Hepatocyte (in vitro differentiated cells): ENCODE data around the gene SOX13. TPM values are rescaled to one million over a fixed set of nuclear protein-coding genes. Genes with fewer than 3 reads are reported as not detected.

Experiments
- DNase-seq: peaks from one replicate; pipeline ENCODE4 v3.0.0-alpha.2; 2016; ENCODE audit warnings: low spot score
- H2AFZ ChIP-seq: fragments of 200-600 bp; sonication (generic); 2 replicates; pipeline ENCODE4 v1.6.0; 2016; ENCODE audit warnings: antibody characterized with exemption, mild to moderate bottlenecking
- H3K27ac ChIP-seq: fragments of 200-600 bp; sonication (generic); 2 replicates; pipeline ENCODE4 v1.5.1; 2016; ENCODE audit warnings: mild to moderate bottlenecking
- H3K27me3 ChIP-seq: fragments of 200-600 bp; sonication (generic); 2 replicates; pipeline ENCODE4 v1.6.1; 2016
- H3K36me3 ChIP-seq: fragments of 200-600 bp; sonication (generic); replicated peaks from 2 replicates; pipeline ENCODE4 v1.5.1; 2016; ENCODE audit warnings: low read depth; ENCODE audit not compliant: insufficient read depth
- H3K4me1 ChIP-seq: fragments of 200-600 bp; sonication (generic); 2 replicates; pipeline ENCODE4 v1.5.1; 2016; ENCODE audit warnings: mild to moderate bottlenecking, moderate library complexity; ENCODE audit not compliant: insufficient read depth
- H3K4me2 ChIP-seq: fragments of 200-600 bp; sonication (generic); 2 replicates; pipeline ENCODE4 v1.6.0; 2016
- H3K4me3 ChIP-seq: fragments of 200-600 bp; sonication (generic); 2 replicates; pipeline ENCODE4 v1.5.1; 2016; ENCODE audit warnings: mild to moderate bottlenecking
- H3K79me2 ChIP-seq: fragments of 200-600 bp; sonication (generic); 2 replicates; pipeline ENCODE4 v1.6.0; 2017; ENCODE audit warnings: mild to moderate bottlenecking
- H3K9me2 ChIP-seq: fragments of 200-600 bp; sonication (generic); replicated peaks from 2 replicates; pipeline ENCODE4 v1.6.0; 2017; ENCODE audit warnings: mild to moderate bottlenecking; ENCODE audit not compliant: insufficient read depth
- H3K9me3 ChIP-seq: fragments of 200-600 bp; sonication (generic); 2 replicates; pipeline ENCODE4 v1.5.1; 2016; ENCODE audit warnings: low read depth, mild to moderate bottlenecking
- H4K20me1 ChIP-seq: fragments of 200-600 bp; sonication (generic); 2 replicates; pipeline ENCODE4 v1.6.0; 2016; ENCODE audit warnings: mild to moderate bottlenecking; ENCODE audit not compliant: insufficient read depth, poor library complexity, severe bottlenecking
- CTCF ChIP-seq: fragments of 200-600 bp; sonication (generic); IDR thresholded peaks from 2 replicates; pipeline ENCODE4 v1.5.1; 2016; ENCODE audit warnings: antibody characterized with exemption, mild to moderate bottlenecking; ENCODE audit not compliant: poor library complexity
- EZH2 ChIP-seq: fragments of 200-600 bp; sonication (generic); IDR thresholded peaks from 2 replicates; pipeline ENCODE4 v1.6.1; 2016; ENCODE audit warnings: antibody characterized with exemption, mild to moderate bottlenecking, borderline replicate concordance
- EZH2phosphoT487 ChIP-seq: fragments of 200-600 bp; sonication (generic); IDR thresholded peaks from one replicate; pipeline ENCODE4 v1.6.1; 2018; ENCODE audit warnings: antibody characterized with exemption, mild to moderate bottlenecking, low read depth, moderate library complexity; ENCODE audit not compliant: unreplicated experiment, severe bottlenecking
- WGBS: methylation state at CpG from one replicate; pipeline ENCODE4 v1.1.6; 2016; ENCODE audit warnings: low lambda C conversion rate; ENCODE audit errors: missing lambda C conversion rate; 5-methylcytosine and 5-hydroxymethylcytosine counted together
- polyA plus RNA-seq: library from polyadenylated mRNA; unstranded; fragments of >200 nt; fragmentation: Nextera tagmentation; extraction: Ambion mirVana; gene quantifications from 2 replicates; pipeline ENCODE4 v1.2.1, GENCODE V29; 2016
- total RNA-seq: library from RNA; depleted of rRNA; stranded (reverse); fragments of >200 nt; gene quantifications from 2 replicates; pipeline ENCODE4 v1.2.3, GENCODE V29; 2014

SOX13 gene
- total and polyA plus RNA-seq, 2 experiments from 2014 or later = 11.9 to 22.3 TPM

- H3K9me2 ChIP-seq = no peaks in the 10 kb centered on the region
- no peak overlapping the region for H2AFZ ChIP-seq
- H3K4me1 ChIP-seq = peaks cover 50% of the 10 kb centered on the region
- H3K79me2 ChIP-seq = peaks cover 95% of the 10 kb centered on the region
- no peak overlapping the region for H3K4me2 ChIP-seq
- TF ChIP-seq EZH2 = no peak
- no peak for TF ChIP-seq EZH2phosphoT487
- TF ChIP-seq CTCF = no peak
- no peaks in the 10 kb centered on the region for H4K20me1 ChIP-seq
- no peaks in the 10 kb centered on the region for H3K27me3 ChIP-seq
- no peak overlapping the region for H3K27ac ChIP-seq
- no peaks in the 10 kb centered on the region for H3K36me3 ChIP-seq
- no peak for DNase-seq
- H3K9me3 ChIP-seq = no peaks in the 10 kb centered on the region
- WGBS = 94% methylated on average over 8 of the region's 8 CpGs
- H3K4me3 ChIP-seq = no peak overlapping the region
These were observed 14.4 kb downstream of the SOX13 start for GRCh38 chr1:204087181-204087892.

- peaks cover 51% of the 10 kb centered on the region for H3K4me1 ChIP-seq
- no peak overlapping the region for H3K4me3 ChIP-seq
These were observed 15.1 kb downstream of the SOX13 start for GRCh38 chr1:204087893-204088528.

GRCh38 chr1:204088596-204088995 lies 15.7 kb downstream of the SOX13 start:
- Histone ChIP-seq H3K27me3 (no peaks in the 10 kb centered on the region), H3K79me2 (peaks cover 91% of the 10 kb centered on the region), H3K36me3 (no peaks in the 10 kb centered on the region), H3K4me3 (no peak overlapping the region), H3K9me3 (no peaks in the 10 kb centered on the region), H3K4me1 (peaks cover 51% of the 10 kb centered on the region), H3K9me2 (no peaks in the 10 kb centered on the region), H2AFZ (no peak overlapping the region), H3K27ac (peak overlapping the region; percentile 66), H3K4me2 (peak overlapping the region; percentile 26), H4K20me1 (no peaks in the 10 kb centered on the region)
- TF ChIP-seq CTCF (no peak), EZH2 (no peak), EZH2phosphoT487 (no peak)
- 89% methylated on average over 7 of the region's 8 CpGs for WGBS
- DNase-seq = no peak

More at GRCh38 chr1:204087893-204088528, 15.1 kb downstream of the SOX13 start:
- Histone ChIP-seq H3K79me2 (peaks cover 94% of the 10 kb centered on the region), H4K20me1 (no peaks in the 10 kb centered on the region), H3K9me2 (no peaks in the 10 kb centered on the region), H3K27ac (peak overlapping the region; percentile 66), H3K4me2 (no peak overlapping the region), H3K27me3 (no peaks in the 10 kb centered on the region), H2AFZ (no peak overlapping the region), H3K36me3 (no peaks in the 10 kb centered on the region), H3K9me3 (no peaks in the 10 kb centered on the region)
- no peak for DNase-seq
- TF ChIP-seq EZH2 (no peak), EZH2phosphoT487 (no peak), CTCF (no peak)
- WGBS = 90% methylated on average over 7 of the region's 7 CpGs
